ENCODE data around the gene PLEKHF1.
"Not testable (repeated sequence)": the region's sequence is repeated elsewhere in the genome, so short reads cannot be mapped to it uniquely, and the experiment has no call there.

PLEKHF1 gene, protein sequence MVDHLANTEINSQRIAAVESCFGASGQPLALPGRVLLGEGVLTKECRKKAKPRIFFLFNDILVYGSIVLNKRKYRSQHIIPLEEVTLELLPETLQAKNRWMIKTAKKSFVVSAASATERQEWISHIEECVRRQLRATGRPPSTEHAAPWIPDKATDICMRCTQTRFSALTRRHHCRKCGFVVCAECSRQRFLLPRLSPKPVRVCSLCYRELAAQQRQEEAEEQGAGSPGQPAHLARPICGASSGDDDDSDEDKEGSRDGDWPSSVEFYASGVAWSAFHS

DNA sequence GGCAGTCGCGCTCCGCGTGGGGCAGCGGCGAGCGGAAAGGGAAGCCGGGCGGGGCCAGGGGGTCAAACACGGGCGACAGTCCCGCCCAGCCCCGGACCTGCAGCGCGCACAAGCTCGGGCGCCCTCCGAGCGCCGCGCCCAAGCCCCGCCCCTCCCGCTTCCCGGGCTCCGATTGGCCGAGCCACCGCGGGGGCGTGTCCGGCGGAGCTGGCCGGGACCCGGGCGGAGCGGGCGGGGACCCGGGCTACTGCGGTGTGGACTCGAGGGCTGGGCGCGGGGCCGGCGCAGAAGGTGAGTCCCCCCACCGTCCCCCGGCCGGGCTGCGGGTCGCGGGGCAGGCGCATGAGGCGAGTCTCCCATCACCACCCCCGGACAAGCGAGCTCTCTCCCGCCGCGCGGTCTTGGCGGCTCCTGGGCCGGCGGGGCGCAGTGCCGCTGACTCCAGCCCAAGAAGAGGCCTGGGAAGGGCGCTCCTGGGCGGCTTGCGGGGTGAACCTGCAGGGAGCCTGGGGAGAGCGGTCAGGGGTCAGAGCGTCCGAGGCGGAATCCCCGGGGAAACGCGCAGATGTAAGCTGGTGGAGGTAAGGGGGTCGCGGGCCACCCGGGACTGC is at the start of gene PLEKHF1:
PLEKHF1 (plus strand) TSS at position 247 of the 611 bp plus-strand sequence. CDS start 8,379 bp downstream, outside the sequence.
- peak; percentile 90 for DNase-seq (ENCODE audit: low spot score)

DNA sequence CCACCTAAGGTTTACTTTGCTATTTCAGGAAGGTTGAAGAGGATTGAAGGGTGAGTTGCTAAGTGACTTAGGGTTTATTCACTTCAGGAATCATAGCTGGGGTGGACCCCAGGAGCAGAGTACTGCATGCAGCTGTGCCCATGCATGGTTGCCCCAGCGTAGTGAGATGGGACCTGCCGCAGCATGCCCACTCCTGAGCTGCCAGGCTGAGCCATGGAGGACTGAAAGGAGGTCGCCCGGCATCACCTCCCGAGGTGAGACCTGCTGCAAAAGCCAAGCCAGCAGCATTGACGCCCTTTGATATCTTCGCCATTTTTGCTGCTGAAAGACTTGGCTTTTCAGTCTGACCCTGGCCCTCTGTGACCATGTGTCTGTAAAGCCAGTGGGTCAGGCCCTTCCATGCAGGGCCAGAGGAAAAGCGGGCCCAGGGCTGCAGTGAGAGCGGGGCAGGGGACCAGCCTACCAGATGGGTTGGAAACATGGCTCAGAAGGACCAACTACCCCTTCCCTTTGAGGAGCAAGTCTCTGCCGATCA is 49.3 kb upstream of the PLEKHF1 start:
- no peak for DNase-seq (ENCODE audit: low spot score)

DNA sequence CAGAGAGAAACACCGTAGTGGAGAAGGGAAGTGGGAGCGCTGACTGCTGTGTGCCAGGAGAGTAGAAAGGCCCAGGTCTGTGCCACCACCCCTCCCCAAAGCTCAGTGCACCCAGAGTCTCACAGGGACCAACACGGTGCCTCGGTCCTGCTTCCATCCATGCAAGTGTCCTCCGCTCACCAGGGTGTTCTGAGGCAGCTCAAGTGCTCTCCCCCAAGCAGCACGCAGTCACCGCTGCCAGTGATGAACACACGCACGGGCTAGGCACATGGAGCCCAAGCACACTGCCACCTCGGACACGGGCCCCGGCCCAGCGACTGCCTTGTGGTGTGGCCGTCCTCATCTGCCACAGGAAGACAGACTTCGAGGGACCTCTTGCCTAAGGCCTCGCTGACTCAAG is 48.7 kb upstream of the PLEKHF1 start:
- DNase-seq (ENCODE audit: low spot score): no peak

DNA sequence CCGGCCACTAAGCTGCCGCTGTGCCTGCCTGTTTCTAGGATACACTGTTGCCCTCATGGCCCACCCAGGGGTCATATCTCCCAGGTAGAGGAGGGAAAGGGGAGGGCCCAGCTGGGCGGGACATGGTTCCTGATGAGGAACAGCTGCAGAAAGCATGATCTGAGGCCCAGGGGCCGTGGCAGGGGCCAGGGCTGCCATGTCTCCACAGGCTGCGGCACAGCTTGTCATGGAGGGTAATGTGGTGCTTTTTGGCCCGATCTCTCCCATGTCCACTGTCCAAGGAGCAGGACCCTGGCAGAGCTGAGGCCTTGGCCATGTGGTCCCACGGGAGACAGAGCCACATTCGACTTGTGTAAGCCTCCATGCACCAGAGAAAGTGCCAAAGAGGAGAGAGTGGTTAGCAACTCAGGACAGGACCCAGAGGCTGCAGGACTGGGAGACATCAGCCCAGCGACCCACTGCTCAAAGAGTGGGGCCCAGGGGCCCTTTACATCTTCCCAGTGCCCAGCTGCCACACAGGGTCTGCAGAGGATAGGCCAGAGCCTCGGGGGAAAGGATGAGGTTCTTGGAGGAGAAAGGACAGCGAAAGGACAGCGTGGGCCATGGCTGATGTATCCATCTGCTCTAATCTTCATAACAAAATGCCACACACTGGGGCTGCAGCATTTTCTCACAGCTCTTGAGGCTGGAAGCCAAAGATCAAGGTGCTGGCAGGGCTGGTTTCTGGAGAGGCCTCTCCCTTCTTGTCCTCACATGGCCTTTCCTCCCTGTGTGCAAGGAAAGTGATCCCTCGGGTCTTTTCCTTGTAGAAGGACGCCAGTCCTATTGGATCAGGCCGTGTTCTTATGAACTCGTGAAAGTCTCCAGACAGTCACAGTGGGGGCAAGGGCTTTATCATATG is 47.6 kb upstream of the PLEKHF1 start:
- no peak for DNase-seq (ENCODE audit: low spot score)

DNA sequence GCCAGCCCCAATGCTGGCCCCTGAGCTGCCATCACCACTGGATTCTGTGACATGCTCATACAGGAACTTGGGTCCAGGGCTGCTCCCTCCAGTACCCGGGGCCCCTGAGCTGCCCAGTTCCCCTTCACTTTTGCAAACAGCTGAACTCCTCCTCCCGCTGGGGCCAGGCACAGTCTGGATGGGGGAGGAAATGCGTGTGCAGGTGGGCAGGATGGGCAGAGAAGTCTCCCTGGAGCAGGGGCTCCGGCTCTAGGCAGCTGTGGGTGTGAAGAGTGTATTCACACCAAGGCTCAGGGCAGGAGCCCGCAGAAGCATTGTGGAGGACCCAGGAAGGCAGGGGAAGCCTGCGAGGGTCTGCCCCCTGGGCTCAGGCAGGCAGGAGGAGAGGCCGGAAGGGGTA is 46.8 kb upstream of the PLEKHF1 start:
- DNase-seq (ENCODE audit: low spot score): no peak

DNA sequence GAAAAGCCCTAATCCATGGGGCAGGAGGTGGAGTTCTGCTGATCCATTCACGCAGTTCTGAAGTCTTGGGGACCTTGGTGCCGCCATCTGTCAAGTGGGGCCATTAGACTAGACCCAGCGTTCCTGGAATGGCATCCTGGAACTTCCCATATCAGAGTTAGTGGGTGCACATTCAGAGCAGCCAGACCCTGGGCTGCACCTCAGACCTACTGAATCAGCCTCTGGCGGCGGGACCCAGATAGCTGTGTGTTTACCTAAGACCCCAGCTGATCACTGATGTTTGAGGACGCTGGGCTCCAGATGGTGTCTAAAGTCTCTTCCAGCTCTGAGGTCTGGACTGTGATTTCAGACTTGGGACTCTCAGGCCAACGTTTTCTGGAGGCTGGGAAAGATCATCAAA is 46.4 kb upstream of the PLEKHF1 start:
- DNase-seq (ENCODE audit: low spot score): no peak

DNA sequence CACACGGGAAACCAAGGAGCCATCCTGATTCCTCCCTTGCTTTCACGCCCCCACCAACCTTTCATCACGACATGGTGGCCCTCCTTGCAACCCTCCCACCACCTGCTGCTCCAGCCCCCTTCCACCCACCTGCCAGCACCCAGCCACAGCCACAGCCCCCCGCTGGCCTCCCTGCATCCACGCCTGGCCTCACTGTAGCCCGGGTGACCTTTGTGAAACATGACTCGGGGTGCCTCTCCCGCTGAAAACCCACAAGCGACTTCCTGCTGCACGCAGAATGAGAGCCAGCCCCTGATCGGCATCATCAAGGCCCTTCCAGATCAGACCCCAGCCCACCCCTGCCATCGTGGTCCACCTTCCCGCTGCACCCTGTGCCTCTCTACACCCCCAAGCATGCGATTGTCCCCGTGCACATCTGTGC is 44.3 kb upstream of the PLEKHF1 start:
- no peak for DNase-seq (ENCODE audit: low spot score)

DNA sequence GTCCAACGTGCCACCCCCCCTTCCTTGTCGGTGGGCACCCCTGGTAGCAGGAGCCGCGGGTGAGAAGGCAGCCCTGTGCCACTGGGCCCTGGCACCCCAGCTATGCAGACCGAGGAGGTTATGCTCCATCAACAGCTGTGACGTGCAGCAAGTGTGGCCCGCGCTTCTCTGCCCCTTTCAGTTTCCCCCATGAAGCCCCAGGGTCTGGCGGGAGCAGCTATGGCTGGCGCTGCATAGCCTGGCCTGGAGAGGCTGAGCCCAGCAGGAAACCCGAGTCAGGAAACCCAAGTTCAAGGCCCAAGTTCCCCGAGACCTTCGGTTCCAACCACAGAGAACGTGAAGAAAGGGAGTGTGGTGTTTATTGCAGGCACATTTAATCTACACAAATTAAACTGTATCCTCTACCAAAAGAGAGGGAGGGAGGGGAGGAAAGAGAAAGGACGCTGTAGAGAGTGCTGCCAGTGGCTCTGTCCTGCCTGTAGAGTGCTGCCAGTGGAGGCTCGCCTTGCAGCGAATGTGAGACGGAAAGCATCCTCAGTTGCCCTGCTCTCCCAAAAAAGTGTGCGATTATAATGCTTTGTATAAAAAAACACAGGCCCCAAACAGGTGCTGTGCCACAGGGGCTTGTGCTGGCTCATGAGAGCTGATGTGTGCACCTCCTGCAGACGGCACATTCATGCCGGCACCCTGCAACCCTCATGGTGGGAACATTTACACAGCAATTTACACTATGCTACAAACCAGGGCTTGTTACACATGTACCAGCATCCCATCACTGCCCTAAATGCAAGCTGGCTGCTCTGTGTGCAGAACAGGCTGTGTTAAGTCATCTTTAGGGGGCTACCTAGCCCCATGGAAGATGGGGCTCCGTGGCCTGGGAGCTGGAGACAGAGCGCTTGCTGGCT is 42.8 kb upstream of the PLEKHF1 start:
- DNase-seq (ENCODE audit: low spot score): no peak

DNA sequence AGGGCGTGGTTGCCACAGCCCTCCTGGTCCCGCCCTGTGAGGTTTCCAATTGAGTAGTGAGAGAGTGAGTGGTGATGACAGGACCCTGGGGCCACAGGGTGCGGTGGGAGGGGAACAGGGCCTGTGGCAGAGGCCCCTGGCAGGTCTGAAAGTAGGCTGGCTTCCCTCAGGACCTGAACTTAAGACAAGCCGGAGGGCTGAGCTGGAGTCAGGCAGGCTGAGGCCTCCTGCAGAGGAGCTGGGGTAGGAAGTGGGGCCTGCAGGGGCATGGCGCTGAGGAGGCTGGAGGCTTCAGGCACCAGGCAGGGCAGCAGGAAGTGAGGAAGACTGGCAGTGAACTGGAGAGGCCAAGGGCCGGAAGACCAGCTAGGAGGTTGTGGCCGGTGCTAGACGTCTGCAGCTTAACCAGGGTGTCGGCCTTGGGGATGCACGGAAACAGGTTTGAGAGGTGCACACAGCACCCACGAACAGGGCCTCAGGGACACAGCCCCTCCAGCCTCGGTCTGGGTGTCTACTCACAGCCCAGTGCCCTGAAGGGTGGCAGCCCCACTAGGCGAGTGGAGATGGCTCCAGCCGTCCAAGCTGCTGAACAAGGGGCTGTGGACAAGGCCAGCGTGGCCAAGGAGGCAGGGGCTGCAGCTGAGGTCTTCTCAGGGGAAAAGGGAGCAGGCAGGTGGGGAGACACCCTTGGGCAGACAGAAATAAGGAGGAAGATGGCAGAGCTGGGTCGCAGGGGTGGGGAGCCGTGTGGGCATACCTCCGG is 41.4 kb upstream of the PLEKHF1 start:
- no peak for DNase-seq (ENCODE audit: low spot score)

DNA sequence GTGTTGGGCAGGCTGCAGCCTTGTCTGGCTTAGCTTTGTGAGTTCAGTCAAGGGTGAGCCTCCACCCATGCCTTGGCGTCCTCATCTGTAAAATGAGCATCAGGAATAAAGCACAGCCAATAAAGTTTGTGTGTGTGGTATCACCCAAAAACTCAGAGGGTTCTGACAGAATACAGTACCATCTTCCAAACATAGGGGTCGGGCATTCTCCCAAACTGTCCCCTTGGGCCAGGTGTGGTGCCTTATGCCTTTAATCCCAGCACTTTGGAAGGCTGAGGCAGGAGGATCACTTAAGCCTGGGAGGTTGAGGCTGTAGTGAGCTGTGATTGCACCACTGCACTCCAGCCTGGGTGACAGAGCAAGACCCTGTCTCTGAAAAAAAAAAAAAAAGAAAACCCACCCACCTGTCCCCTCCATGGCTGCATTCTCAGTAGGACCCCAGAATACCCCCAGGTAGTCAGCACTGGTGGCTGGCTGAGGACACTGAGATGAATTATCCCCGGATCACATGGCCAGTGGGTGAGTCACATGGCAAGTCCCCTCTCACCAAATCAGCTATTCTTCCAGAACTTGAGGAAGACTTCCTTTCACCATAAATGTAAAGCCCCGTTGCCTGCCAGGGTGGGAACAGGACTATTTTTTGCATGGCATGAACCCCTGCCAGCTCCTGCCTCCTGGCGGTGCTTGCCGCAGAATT is 40.6 kb upstream of the PLEKHF1 start:
- no peak for DNase-seq (ENCODE audit: low spot score)

DNA sequence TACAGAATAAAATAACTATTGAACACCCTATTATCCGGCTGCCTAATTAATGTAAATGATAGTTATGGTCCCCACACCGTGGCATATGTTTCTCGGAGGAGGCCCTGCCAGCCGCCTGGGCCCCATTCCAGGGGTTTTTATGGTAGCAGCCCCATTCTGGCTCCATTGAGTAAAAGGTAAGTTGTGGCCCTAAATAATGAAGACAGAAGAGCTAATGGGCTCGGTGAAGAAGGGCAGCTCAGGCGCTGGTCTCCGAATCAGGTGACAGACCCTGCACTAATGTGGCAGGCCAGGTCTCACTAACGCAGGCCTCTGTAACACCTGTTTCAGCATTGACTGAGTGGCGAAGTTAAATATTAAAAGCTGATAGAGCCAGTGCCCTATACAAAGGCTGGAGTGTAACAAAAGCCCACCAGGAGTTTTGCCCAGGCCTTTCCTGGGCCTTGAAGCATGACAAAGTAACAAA is 40.0 kb upstream of the PLEKHF1 start:
- no peak for DNase-seq (ENCODE audit: low spot score)

DNA sequence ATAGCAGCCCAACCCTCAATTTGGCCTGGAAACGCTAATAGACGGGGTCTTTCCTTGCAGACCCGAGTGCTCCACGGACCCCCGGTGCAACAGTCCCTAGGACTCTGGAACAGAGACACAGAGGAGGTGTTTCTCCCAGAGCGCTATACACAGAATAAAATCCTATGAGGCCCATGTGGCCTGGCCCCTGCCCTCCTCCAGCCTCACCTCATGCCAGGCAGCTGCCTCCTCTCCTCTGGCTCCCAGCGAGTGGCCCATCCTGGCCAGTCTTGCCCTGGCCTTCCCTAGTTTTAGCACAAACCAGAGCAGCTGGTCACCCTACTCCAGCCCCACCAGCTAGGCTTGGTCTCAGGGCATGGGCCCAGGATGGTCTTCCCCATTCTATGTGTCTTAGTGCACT is 38.9 kb upstream of the PLEKHF1 start:
- no peak for DNase-seq (ENCODE audit: low spot score)

DNA sequence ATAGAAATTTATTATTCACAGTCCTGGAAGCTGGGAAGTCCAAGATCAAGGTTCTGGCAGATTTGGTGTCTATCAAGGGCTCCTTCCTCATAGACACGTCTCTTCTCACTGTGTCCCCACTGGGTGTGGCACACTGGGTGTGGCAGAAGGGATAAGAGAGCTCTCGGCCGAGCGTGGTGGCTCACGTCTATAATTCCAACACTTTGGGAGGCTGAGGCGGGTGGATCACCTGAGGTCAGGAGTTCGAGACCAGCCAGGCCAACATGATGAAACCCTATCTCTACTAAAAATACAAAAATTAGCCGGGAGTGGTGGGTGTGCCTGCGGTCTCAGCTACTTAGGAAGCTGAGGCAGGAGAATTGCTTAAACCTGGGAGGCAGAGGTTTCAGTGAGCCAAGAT is 38.4 kb upstream of the PLEKHF1 start:
- DNase-seq (ENCODE audit: low spot score): not testable (repeated sequence)

DNA sequence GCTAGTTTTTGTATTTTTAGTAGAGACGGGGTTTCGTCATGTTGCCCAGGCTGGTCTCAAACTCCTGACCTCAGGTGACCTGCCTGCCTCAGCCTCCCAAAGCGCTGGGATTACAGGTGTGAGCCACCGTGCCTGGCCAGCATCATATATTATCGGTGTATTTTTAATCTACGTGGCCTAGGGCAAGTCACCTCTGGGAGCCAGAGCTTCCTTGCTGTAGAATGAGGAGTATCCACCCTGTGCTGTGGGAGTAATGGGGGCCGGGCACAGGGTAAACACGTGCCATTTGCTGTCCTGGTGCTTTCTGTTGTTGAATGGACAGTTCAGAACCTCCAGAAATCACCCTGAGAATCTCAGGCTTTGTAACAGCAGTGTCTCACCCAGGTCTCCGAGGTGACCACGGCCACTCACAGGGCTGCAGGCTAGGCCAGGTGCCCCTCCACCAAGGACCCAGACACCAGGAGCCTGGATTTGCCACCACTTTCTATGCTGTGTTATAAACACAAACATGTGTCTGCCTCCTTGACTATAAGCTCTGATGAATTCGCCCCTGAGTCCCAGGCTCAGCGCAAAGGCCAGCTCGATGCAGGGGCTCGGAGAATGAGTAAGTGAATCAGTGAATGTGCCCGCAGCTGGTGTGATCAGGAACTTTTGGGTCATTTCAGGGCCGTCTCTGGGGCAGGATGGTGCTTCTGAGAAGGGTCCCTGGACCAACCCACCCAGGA is 36.4 kb upstream of the PLEKHF1 start:
- DNase-seq (ENCODE audit: low spot score): no peak

DNA sequence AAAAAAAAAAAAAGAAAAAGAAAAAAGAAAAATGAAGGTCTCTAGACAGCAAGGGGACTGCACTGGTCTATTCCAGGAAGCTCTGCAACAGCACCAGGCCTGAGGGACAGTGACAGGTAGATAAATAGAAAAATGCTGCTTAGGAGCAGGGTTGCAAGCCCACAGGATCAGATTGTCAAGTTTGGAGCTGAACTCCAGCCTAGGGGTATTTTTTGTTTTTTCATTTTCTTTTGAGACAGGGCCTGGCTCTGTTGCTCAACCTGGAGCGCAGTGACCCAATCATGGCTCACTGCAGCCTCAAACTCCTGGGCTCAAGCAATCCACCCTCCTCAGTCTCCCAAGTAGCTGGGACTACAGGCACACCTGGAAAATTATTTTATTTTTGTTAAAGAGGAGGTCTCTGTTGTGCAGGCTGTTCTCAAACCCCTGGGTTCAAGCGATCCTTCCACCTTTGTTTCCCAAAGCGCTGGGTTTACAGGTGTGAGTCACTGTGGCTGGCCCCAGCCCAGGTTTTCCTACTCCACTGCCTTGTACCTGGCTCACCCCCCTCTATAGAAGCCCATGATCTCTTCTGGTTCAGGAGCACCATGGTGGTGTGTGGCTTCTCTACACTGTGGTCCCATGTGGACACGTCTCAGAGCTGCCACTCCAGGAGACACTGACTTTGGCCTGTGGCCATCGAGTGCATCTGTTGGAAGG is 35.3 kb upstream of the PLEKHF1 start:
- no peak for DNase-seq (ENCODE audit: low spot score)

DNA sequence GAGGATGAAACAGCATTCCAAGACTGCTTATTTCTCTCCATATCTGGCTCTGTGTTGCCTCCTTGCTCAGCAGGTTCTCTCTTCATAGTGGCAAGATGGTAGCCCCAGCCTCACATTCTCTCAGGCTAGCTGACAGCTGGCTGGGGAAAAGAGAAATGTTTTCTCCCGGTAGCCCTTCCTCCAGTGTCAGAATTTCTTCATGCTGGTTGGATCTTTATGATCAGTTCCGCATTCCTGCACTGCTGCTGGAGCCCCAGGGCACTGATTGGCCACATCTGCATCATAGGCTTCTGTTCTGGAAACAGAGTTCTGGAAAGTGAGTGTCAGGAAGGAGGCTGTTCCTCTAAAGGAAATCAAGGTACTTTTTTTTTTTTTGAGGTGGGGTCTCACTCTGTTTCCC is 34.6 kb upstream of the PLEKHF1 start:
- DNase-seq (ENCODE audit: low spot score): no peak

DNA sequence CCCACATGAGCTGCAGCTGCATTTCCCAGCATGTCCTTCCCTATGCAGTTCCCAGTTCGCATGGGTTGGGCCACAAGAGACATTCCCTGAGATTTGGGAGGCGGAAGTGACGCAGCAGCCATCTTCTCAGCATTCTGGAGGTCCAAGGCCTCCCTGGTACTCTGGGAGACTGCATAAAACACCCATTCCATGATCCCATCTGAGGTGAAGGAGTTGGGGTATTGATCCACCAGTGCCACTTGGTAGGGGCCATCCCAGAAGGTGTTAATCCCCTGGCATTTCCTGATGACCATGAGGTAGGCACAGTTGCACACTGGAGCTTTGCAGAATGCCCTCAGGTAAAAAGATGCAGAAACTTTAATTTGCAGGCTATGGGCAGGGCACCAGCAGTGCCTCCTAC is 33.8 kb upstream of the PLEKHF1 start:
- no peak for DNase-seq (ENCODE audit: low spot score)

DNA sequence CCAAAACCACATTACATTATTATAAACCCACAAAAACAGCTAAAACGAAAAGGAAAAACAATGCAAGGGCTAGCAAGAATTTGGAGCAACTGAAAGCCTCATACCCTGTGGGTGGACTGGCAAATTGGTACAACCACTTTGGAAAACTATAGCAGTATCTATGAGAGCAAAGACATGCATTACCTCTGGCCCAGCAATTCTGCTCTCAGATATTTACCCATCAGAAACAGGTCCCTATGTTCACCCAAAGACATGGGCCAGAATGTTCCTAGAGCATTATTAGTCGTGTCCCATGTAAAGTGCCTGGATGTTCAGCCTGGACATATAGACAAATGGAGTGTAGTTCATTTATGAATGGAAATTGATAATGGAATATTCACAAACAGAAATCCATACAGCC is 31.3 kb upstream of the PLEKHF1 start:
- DNase-seq (ENCODE audit: low spot score): no peak

All from globus pallidus (tissue), 1 donor.